CD14-positive monocyte (primary cell): Measurements from ENCODE around the gene CMTM8. TPM values are rescaled to one million over a fixed set of nuclear protein-coding genes. Genes with fewer than 3 reads are reported as not detected.

ENCODE experiments used
- DNase-seq, 3 donors: peaks; one replicate each; pipeline ENCODE4 v3.0.0-alpha.2; 2011 to 2022
- H2AFZ ChIP-seq: 2 replicates; pipeline ENCODE4 v1.6.0; 2012; ENCODE audit warnings: mild to moderate bottlenecking, low read depth, low read length, inconsistent platforms; ENCODE audit not compliant: insufficient read depth, poor library complexity, severe bottlenecking
- H3K27ac ChIP-seq, 2 donors: 1 replicate in 1 of 2; 2 replicates in 1 of 2; pipeline ENCODE4 v1.5.1; 2012 to 2013; ENCODE audit warnings: low read length in 2 of 2, control low read depth in 1 of 2, inconsistent platforms in 1 of 2, low read depth in 1 of 2, mild to moderate bottlenecking in 1 of 2
- H3K27me3 ChIP-seq, 2 donors: one replicate each; pipeline versions ENCODE4 v1.6.0 to v1.6.1; 2011 to 2013; ENCODE audit warnings: low read length in 2 of 2; ENCODE audit not compliant: control insufficient read depth in 2 of 2, insufficient read depth in 2 of 2
- H3K36me3 ChIP-seq, 2 donors: replicated peaks in 1 of 2; 1 replicate in 1 of 2; 2 replicates in 1 of 2; pipeline versions ENCODE4 v1.5.1 to v1.6.1; 2012 to 2013; ENCODE audit warnings: low read length in 2 of 2, control low read depth in 1 of 2, inconsistent platforms in 1 of 2, mild to moderate bottlenecking in 1 of 2; ENCODE audit not compliant: insufficient read depth in 2 of 2, control insufficient read depth in 1 of 2
- H3K4me1 ChIP-seq, 2 donors: 1 replicate in 1 of 2; 2 replicates in 1 of 2; pipeline versions ENCODE4 v1.5.1 to v1.6.1; 2012 to 2013; ENCODE audit warnings: low read length in 2 of 2, control low read depth in 1 of 2, inconsistent platforms in 1 of 2, mild to moderate bottlenecking in 1 of 2, moderate library complexity in 1 of 2; ENCODE audit not compliant: insufficient read depth in 2 of 2, control insufficient read depth in 1 of 2
- H3K4me2 ChIP-seq: replicated peaks from 2 replicates; pipeline ENCODE3; 2012; ENCODE audit warnings: low read length, moderate library complexity, mild to moderate bottlenecking; ENCODE audit not compliant: poor library complexity, severe bottlenecking; ENCODE audit errors: extremely low read depth
- H3K4me3 ChIP-seq, 3 experiments: fragments of 200-600 bp in 1 of 3; sonication (generic) in 1 of 3; replicated peaks in 1 of 3; 1 replicate in 2 of 3; 2 replicates in 1 of 3; pipeline ENCODE4 v1.5.1; 2011 to 2013; ENCODE audit warnings: low read length in 3 of 3, mild to moderate bottlenecking in 3 of 3, control low read depth in 2 of 3, low read depth in 2 of 3, inconsistent platforms in 1 of 3, moderate library complexity in 1 of 3
- H3K79me2 ChIP-seq: 2 replicates; pipeline ENCODE4 v1.6.0; 2012; ENCODE audit warnings: mild to moderate bottlenecking, control low read depth, inconsistent platforms, low read length, moderate library complexity; ENCODE audit not compliant: insufficient read depth
- H3K9ac ChIP-seq: 2 replicates; pipeline ENCODE4 v1.6.0; 2017; ENCODE audit warnings: low read length, mild to moderate bottlenecking; ENCODE audit not compliant: insufficient read depth, poor library complexity, severe bottlenecking
- H3K9me3 ChIP-seq, 2 donors: replicated peaks in 1 of 2; 1 replicate in 1 of 2; 2 replicates in 1 of 2; pipeline versions ENCODE4 v1.5.1 to v1.6.1; 2012 to 2013; ENCODE audit warnings: low read length in 2 of 2, control low read depth in 1 of 2; ENCODE audit not compliant: control insufficient read depth in 1 of 2, insufficient read depth in 1 of 2
- H4K20me1 ChIP-seq: 2 replicates; pipeline ENCODE4 v1.6.0; 2012; ENCODE audit warnings: mild to moderate bottlenecking, low read length, control low read depth, moderate library complexity; ENCODE audit not compliant: insufficient read depth
- H3K27ac Mint-ChIP-seq, 7 donors: one replicate each; pipeline ENCODE4 v1.8.0; 2020; ENCODE audit warnings: mild to moderate bottlenecking in 7 of 7, mixed read lengths in 7 of 7, moderate library complexity in 6 of 7, inconsistent platforms in 2 of 7
- H3K27me3 Mint-ChIP-seq, 3 donors: one replicate each; pipeline ENCODE4 v1.8.0; 2021 to 2022; ENCODE audit warnings: low read depth in 3 of 3, mild to moderate bottlenecking in 3 of 3, mixed read lengths in 3 of 3, moderate library complexity in 3 of 3, inconsistent platforms in 1 of 3
- H3K36me3 Mint-ChIP-seq, 2 donors: one replicate each; pipeline ENCODE4 v1.8.0; 2020; ENCODE audit warnings: mixed read lengths in 2 of 2, inconsistent platforms in 1 of 2, mild to moderate bottlenecking in 1 of 2
- H3K4me1 Mint-ChIP-seq: one replicate; pipeline ENCODE4 v1.8.0; 2020; ENCODE audit warnings: mild to moderate bottlenecking, mixed read lengths
- H3K4me3 Mint-ChIP-seq, 2 donors: one replicate each; pipeline ENCODE4 v1.8.0; 2020; ENCODE audit warnings: mild to moderate bottlenecking in 2 of 2, mixed read lengths in 2 of 2, moderate library complexity in 1 of 2
- H3K9me3 Mint-ChIP-seq, 7 donors: one replicate each; pipeline ENCODE4 v1.8.0; 2020 to 2022; ENCODE audit warnings: mixed read lengths in 7 of 7, mild to moderate bottlenecking in 6 of 7, moderate library complexity in 6 of 7, inconsistent platforms in 2 of 7
- WGBS: methylation state at CpG from one replicate; pipeline ENCODE4 v1.1.5; 2013; ENCODE audit warnings: missing lambda C conversion rate; ENCODE audit not compliant: insufficient coverage; 5-methylcytosine and 5-hydroxymethylcytosine counted together
- intact Hi-C, 2 donors: fragments of 100-400 bp; cut with micrococcal nuclease; formaldehyde crosslinking; loops; one replicate each; pipeline versions ENCODE4 v1.15.0 to v1.15.1; 2023
- polyA plus RNA-seq, 3 donors: library from polyadenylated mRNA; depleted of rRNA in 1 of 3; unstranded in 2 of 3; stranded (reverse) in 1 of 3; fragments of 300-500 nt in 2 of 3; fragments of >200 nt in 1 of 3; fragmentation: Illumina TruSeq in 2 of 3; gene quantifications; 1 replicate in 2 of 3; 2 replicates in 1 of 3; pipeline ENCODE4 v1.2.3, GENCODE V29; 2012 to 2021
- TF ChIP-seq, protein P1 (sequence below): fragments of 200-600 bp; IDR thresholded peaks from one replicate; pipeline ENCODE4 v1.8.0; 2022; ENCODE audit warnings: antibody characterized with exemption, mild to moderate bottlenecking

Gene CMTM8
- polyA plus RNA-seq, 3 donors = 0.46 to 2.5 (median 0.94) TPM

DNA sequence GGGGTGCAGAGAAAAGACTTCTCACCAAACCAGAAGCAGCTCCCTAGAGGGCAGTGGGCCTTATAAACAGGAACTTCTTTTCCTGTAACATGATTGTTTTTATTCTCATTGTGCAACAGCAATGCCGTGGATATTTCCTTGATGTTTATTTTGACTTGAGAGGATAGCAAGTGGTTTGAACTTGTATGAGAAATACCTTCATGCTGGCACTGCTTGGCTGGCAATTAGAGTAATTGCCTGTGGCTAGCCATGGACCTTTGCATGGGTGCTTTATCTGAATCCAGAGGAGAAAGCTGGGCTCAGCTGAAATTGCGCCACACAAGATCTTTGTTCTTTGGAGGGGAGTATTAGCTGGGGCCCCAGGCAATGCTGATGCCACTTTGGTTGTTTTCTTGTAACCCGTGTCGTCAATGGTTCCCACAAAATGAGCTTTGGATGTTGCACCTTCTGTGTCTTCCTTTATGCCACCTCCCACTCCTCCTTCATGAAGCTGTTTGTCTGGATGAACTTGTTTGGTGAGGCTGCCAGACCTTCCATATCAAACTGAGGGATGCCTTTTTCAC is 37.9 kb downstream of the CMTM8 start:
- Histone ChIP-seq H3K36me3 (no peaks in the 10 kb centered on the region), H3K27me3 (no peaks in the 10 kb centered on the region), H3K4me1 (peaks cover 10 to 17% of the 10 kb centered on the region in 2 donors), H3K9ac (no peak overlapping the region), H3K9me3 (no peaks in the 10 kb centered on the region), H3K4me3 (no peak overlapping the region), H3K4me2 (peak overlapping the region; percentile 7), H2AFZ (peak overlapping the region; percentile 49), H3K79me2 (no peaks in the 10 kb centered on the region), H3K27ac (no peak overlapping the region), H4K20me1 (no peaks in the 10 kb centered on the region)
- peak in 2 of 3 donors; percentile 12 to 15 for DNase-seq
- H3K4me3 Mint-ChIP-seq = peak overlapping the region in 1 of 2 donors; percentile 47
- TF ChIP-seq, protein P1, sequence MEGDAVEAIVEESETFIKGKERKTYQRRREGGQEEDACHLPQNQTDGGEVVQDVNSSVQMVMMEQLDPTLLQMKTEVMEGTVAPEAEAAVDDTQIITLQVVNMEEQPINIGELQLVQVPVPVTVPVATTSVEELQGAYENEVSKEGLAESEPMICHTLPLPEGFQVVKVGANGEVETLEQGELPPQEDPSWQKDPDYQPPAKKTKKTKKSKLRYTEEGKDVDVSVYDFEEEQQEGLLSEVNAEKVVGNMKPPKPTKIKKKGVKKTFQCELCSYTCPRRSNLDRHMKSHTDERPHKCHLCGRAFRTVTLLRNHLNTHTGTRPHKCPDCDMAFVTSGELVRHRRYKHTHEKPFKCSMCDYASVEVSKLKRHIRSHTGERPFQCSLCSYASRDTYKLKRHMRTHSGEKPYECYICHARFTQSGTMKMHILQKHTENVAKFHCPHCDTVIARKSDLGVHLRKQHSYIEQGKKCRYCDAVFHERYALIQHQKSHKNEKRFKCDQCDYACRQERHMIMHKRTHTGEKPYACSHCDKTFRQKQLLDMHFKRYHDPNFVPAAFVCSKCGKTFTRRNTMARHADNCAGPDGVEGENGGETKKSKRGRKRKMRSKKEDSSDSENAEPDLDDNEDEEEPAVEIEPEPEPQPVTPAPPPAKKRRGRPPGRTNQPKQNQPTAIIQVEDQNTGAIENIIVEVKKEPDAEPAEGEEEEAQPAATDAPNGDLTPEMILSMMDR = no peak
- peak overlapping the region in 4 of 7 donors; percentile 18 to 82 (median 70) for H3K27ac Mint-ChIP-seq
- peaks cover 16% of the 10 kb centered on the region for H3K4me1 Mint-ChIP-seq
- H3K27me3 Mint-ChIP-seq = peaks cover 0 to 4% (median 0%) of the 10 kb centered on the region in 3 donors
- peaks cover 0 to 2% (median 0%) of the 10 kb centered on the region in 7 donors for H3K9me3 Mint-ChIP-seq
- 31% methylated on average over 3 of the region's 4 CpGs for whole genome bisulfite sequencing
- H3K36me3 Mint-ChIP-seq = no peaks in the 10 kb centered on the region
- intact Hi-C loops = no loop called here

DNA sequence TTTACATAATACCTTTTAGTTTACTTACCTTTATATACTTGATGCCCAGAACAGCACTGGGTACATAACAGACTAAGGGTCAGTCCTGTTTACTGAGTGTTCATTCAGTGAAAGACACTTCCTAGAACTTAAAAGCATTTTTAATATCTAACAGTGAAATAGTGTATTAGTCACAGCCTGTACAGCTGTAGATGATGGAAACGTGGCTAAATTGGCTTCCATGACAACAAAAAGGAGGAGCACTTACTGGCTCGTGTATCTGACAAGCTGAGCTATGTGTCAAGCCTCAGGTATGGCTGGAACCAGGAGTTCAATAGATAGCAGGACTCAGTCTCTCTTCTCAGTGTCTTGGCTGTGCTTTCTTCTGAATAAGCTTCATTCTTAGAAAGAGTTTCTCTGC is 40.2 kb downstream of the CMTM8 start:
- no peak overlapping the region for H3K4me3 ChIP-seq
- intact Hi-C loops = no loop called here

More for the DNA sequence above, 40.2 kb downstream of the CMTM8 start:
- no peaks in the 10 kb centered on the region for H3K27me3 ChIP-seq
- TF ChIP-seq, protein P1 = no peak
- no peak overlapping the region for H2AFZ ChIP-seq
- no peaks in the 10 kb centered on the region for H3K36me3 ChIP-seq
- H3K4me3 Mint-ChIP-seq = no peak overlapping the region
- H3K27ac Mint-ChIP-seq = no peak overlapping the region
- H3K9ac ChIP-seq = no peak overlapping the region
- no peaks in the 10 kb centered on the region for H3K79me2 ChIP-seq
- no peak for DNase-seq
- no peak overlapping the region for H3K27ac ChIP-seq
- no peaks in the 10 kb centered on the region for H3K9me3 ChIP-seq
- H3K27me3 Mint-ChIP-seq = peaks cover 0 to 4% (median 0%) of the 10 kb centered on the region in 3 donors
- 66% methylated on average over 2 of the region's 2 CpGs for WGBS
- H3K4me1 Mint-ChIP-seq = peaks cover 16% of the 10 kb centered on the region
- H3K9me3 Mint-ChIP-seq = peaks cover 0 to 2% (median 0%) of the 10 kb centered on the region in 7 donors
- no peaks in the 10 kb centered on the region for H4K20me1 ChIP-seq
- peaks cover 10 to 17% of the 10 kb centered on the region in 2 donors for H3K4me1 ChIP-seq
- H3K4me2 ChIP-seq = no peak overlapping the region
- no peaks in the 10 kb centered on the region for H3K36me3 Mint-ChIP-seq
